SH-SY5Y (cell line): Measurements from ENCODE around the gene PGBD5.

Experiments used
- GATA2 ChIP-seq: IDR thresholded peaks from 2 replicates; pipeline ENCODE4 v1.6.1; 2011; ENCODE audit warnings: mild to moderate bottlenecking, low read depth, low read length
- GATA3 ChIP-seq: IDR thresholded peaks from 2 replicates; pipeline ENCODE4 v1.6.1; 2011; ENCODE audit warnings: low read depth, mild to moderate bottlenecking, low read length, moderate library complexity

GRCh38 chr1:230463760-230464159 is 37.6 kb upstream of the PGBD5 start:
- TF ChIP-seq GATA3, result no peak
- no peak for TF ChIP-seq GATA2
